ENCODE measurements around the gene ATF6B.

The ATF6B gene

DNA sequence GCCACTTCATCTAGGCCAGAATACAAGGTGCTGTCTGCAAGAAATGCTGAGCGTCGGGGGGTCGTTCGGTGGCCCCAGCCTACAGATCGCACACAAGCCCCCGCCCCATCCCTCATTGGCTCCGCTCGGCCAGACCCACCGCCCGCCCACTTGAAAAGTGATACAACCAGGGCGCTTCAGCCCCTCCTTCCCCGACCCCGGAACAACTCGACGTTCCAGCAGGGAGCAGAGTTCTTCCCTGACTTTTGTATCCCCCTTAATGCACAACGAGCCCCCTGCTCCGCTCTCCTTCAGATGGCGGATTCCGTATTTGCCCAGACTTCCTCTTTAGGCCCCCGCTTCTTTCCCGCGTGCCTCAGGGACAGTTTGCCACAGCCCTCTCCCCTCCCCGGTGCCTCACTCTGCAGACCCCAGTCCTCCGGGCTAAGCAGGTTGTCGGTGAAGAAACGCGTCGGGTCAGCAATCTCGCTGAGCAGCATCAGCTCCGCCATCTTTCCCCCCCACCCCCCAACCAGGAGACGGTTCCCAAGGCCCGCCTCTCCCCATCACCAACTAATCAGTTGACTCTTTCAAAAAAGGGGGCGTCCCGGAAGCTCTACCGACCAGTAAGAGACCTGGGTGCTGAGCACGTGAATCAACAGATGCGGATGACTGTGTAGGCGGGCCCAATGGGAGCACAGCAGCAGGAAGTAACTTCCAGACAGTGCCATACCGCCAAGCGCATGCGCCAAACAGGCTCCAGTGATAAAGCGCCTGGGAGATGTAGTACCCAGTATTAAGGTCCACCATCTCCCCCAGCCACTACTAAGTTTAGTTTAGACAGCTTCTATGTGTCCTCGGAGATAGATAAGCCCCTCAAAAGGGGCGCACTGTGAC is at the start of gene ATF6B:
Gene ATF6B (minus strand): TSS at position 530 of the 876 bp plus-strand sequence. CDS start 39 bp downstream, at position 491.
- peak; percentile 97 for DNase-seq

DNA sequence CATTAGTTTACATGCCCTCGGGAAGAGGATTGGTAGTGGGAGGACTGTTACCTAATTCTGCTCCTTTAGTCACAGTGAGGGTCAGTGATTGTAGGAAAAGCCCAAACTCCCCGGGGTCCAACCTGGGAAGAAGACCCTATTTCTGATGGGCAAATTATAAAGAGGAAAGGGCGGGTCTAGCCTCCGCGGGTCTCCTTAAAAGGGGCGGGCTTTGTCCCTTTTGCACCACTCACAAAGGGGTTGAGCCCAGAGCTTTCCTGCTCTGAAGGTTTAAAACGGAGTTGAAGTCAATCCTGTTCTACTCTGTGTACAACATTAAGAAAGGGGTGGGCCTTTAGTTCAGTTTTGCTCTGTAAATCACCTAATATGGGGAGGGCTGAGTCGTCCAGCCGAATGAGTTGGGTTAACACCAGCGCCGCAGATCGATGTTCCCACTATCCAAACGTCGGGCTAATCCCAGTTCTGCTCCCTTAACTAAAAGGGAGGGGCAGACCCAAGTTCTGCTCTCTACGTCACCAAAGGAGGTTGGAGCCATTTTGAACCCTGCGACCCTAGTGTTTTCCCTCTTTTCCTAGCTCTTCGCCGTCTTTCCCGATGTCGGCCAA is 49.2 kb upstream of the ATF6B start:
- no peak for DNase-seq

GRCh38 chr6:32176476-32177182 is 48.6 kb upstream of the ATF6B start:
- DNase-seq, result no peak

GRCh38 chr6:32175711-32176475 is 47.8 kb upstream of the ATF6B start, which contains the start of gene AGPAT1:
Gene AGPAT1, minus strand, starts transcription at chr6:32176084. Its CDS starts 4,588 bp downstream, at chr6:32171496.
- peak; percentile 97 for DNase-seq

GRCh38 chr6:32175322-32175710 is 47.3 kb upstream of the ATF6B start:
- no peak for DNase-seq

- DNase-seq, result no peak
Measured at GRCh38 chr6:32174416-32174815, 46.4 kb upstream of the ATF6B start.

GRCh38 chr6:32173051-32173727 is 45.1 kb upstream of the ATF6B start:
- DNase-seq, result no peak

GRCh38 chr6:32171234-32171633 is 43.2 kb upstream of the ATF6B start:
- no peak for DNase-seq

- no peak for DNase-seq
Measured at GRCh38 chr6:32170294-32170693, 42.2 kb upstream of the ATF6B start.

DNA sequence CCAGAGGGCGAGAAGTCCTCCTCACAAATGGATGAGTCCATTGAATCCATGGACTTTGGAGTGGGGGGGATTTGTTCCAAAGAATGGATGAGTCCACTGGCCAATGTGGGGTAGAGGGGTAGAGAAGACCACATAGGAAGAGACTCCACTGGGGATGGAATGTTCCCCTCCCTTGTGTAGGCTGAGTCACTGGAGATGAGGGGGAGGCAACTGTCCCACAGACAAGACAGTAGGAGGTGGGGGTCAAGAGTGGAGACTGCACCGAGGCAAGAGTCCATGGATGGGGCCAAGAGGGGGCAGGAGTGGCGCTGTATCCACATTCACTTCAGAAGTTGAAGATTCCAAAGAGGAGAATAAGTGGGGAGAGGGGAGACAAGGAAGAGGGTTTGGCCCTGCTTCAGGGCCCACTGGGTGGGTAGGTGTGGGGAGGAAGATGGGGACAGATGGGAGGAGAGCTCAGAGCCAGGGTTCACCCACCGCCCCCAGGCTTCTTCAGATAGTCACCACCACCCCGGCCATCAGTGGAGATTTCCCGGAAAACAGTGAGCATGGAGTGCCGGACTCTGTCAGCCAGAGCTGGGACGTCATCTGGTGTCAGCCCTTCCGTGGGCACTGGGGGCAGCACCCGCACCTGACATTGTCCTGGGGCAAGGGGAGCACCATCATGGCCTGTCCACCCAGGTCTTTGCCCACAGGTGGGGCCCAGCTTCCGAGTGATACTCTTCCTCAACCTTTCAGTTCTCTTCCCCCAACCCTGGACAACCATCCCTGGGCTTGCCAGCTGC is 41.0 kb upstream of the ATF6B start:
- DNase-seq, result no peak

GRCh38 chr6:32168350-32168749 is 40.3 kb upstream of the ATF6B start:
- no peak for DNase-seq

DNA sequence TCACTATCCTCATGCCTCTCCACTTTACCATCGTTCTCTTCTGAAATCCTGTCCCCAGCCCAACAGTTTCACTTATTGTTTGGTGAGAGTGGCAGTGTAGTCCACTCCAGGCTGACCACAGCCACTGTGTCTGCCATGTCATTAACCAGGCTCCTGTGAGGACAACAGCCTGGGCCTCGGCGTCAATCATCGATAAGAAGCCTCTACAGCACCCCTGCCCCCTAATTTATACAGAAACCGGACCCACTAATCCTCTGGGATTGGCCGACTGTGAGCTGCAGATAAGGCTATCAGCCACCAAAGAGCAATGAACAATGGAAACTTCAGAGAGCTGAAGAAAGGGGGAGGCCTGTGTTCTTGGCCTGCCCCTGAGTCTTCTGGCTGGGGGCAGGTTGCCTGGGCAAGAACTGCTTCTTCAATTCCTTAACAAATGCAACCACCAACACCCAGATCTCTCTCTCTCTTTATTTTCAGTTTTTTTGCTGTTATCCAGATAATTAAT is 39.8 kb upstream of the ATF6B start:
- no peak for DNase-seq

- DNase-seq, result no peak
Measured at GRCh38 chr6:32167154-32167760, 39.2 kb upstream of the ATF6B start.

- no peak for DNase-seq
Measured at GRCh38 chr6:32166411-32167061, 38.5 kb upstream of the ATF6B start.

DNA sequence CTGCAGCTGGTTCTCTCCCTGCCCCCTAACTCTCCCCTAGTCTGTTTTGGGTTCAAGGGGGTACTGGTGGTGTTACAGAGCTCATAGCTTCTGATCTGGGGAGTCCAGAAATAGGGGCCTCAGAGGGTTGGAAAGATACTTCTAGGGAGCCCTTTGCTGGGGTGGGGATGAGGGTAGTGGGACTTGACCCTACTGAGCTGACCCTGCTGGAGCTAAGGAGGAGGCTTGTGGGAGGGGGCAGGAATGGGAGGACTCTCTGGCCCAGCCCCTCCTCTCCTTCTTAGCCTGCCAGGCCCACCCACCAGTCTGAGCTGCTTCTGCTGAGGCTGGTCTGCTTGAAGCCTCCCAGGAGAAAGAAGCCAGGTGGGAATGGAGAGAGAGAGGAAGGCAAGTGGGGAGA is 36.2 kb upstream of the ATF6B start, which contains the start of gene EGFL8:
Gene EGFL8 (plus strand): TSS at position 301 of the 400 bp plus-strand sequence. CDS start 1,571 bp downstream, outside the sequence.
- DNase-seq, result no peak

DNA sequence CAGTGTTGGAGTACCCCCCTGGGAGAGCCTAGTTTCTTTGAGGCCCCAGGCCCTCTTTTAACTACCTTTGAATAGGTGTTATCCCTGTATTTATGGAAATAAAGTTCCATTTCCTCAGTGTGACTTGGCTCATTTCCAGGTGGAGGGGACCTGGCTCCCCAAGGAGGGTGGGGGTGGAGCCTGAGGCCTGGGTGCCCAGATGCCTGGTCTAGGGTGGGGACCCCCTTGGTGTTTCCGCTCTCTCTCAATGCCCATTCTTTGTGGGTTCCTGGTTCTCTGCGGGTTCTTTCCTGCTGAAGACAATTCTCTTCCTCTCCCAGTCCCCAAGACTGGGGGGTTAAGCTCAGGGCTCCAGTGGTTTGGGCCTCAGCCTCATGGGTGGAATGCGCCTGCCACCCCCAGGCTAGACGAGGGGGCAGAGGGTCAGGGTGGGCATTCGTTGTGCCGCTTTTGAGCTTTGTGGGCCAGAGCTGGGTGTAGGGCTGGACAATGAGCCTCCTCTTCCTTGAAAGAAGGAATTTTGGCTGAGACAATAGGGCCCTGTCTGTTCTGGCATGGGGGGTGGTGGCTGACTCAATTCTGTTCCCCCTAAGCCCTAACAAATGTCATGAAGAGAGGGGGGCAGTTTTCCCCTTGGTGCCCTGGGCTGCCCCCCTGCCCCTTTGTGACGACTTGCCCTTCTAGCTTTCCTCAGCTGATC is 35.7 kb upstream of the ATF6B start:
- DNase-seq, result no peak

DNA sequence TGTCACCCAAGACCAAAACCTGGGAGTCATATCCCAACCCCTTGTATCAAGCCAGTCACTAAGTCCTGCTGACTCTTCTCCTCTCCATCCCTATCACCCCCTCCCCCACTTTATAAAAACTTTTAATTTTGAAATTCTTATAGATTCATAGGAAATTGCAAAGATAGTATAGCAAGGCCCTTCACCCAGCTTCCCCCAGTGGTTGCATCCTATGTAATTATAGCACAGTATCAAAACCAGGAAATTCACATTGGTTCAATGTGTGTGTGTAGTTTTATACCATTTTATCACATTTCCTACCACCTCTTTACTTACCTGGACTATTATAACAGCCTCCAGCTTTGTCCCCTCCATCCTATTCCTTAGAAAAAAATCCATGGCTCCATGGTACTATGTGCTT is 30.0 kb upstream of the ATF6B start:
- DNase-seq, result no peak

DNA sequence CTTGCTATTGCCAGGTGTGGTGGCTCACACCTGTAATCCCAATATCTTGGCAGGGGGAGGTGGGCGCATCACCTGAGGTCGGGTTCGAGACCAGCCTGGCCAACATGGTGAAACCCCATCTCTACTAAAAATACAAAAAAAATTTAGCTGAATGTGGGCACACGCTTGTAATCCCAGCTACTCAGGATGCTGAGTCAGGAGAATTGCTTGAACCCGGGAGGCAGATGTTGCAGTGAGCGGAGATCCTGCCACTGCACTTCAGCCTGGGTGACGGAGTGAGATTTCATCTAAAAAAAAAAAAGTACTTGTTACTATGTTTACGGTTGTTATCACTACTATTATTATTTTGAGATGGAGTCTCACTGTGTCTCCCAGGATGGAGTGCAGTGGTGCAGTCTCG is 28.8 kb upstream of the ATF6B start:
- DNase-seq, result no peak

- peak; percentile 62 for DNase-seq
Measured at GRCh38 chr6:32154514-32155161, 26.6 kb upstream of the ATF6B start.

All from activated gamma-delta T cell treated with Interleukin-2 at 50 U/mL for 16 hours (primary cell).